DMS79 treated with DMSO at 0.1 percent for 48 hours (cell line): ENCODE results near the gene SPATA31D1.

Source experiments
- DNase-seq: peaks from one replicate; lab custom pipeline; 2025; lab: John Stamatoyannopoulos, UW

SPATA31D1 gene

DNA sequence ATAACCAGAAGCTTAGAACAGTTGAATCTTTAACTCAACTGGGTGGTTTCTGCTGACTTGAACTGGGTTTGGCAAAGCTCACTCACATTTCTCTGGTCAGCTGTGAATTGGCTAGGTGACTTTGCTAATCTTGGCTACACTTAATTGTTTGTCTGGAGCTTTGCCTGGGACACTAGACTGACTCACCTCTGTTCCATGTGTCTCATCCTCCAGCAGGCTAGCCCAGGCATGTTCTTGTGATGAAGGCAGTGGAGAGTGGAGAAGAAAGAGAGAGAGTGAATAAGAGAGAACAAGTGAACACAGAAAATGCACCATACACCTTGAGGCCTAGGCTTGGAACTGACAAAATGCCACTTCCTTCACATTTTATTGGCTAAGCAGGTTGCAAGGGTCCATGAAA is 32.6 kb downstream of the SPATA31D1 start:
- DNase-seq: peak; percentile 2

DNA sequence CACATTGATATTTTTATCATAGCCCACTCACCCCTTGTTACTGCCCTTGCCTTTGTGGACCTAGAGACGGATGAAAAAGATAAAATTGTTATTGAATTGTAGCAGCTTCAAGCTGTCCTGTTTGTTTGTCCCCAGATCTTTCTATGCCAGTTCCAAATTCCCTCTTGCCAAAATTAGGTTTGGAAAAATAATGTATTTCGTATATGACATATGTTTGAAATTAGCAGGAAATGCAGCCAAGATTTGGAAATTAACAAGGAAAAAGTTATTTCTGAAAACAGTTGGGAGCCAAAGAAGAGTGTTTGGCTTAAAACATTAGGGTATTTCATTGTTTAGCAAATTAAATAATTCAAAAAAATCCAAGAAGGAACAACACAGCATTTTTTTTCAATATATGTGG is 33.5 kb downstream of the SPATA31D1 start:
- no peak for DNase-seq

DNA sequence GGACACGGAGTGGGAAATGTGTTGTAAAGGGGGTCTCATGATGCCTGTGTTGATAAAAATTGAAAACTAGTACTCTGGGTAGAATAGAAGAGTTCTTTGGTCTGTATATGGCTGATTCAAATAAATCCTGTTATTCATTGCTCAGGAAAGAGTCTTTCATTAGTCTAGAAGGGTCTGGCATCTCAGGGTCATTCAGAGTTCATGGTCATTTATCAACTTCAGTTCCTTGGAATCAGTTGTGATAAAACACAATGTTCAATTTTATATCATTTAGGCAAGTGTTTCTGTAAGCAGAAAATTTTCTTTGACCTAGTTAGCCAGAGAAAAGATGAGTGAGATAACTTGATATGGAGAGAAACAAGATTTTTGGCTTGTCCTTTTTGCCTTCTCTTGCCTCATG is 36.3 kb downstream of the SPATA31D1 start:
- DNase-seq: no peak

GRCh38 chr9:82031538-82032280 is 43.1 kb downstream of the SPATA31D1 start:
- DNase-seq: peak; percentile 2

DNA sequence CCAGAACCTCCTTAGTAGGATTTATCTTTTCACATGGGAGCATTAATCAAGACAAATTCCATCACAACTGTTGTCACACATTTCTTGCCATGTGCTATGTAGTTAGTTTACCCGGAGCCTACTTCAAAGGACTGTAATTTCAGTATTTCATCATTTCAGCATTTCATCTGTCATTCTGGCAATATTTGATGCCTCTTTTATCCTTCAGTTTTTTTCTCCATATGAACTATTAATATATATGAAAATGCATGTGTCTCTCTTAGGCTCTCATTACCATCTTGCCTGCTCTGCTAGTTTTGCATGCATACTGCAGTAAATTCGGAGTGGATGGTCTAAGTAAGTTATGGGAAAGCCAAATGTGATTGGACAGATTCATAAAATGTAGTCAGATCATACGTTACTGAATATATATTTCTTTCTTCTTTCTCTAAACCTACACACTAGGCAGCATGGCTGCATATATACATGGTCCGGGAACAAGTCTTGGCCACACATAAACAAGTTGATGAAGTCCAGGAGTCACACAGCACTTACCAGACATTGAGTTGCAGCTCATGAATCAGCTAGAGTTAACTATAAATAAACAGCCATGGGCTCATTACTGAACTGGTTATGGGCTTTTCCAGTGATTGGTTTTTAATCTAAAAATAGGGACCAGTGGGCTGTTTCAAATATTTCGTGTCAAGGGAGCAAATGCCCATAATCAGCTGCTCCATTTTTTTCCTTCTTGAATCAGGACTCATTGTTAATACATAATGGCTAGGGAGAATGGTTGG is 46.6 kb downstream of the SPATA31D1 start:
- DNase-seq: no peak

DNA sequence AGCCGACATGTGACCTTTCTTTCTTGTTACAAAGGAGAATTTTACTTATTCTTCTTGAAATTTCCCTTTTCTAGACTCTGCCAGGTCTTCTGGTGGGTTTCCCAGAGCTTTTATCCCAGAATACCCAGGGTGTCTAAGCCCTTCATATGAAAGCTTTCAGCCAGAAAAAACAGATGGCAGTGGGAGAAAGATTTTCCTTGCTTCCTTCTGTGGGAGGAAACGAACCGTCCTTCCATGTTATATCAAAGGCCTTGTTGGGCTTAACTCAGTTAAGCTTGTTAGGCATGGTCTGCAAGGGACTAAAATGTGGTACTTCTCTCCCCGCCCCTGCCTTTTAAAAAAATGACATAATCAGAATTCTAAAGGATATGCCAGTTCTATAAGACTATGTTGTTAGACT is 47.5 kb downstream of the SPATA31D1 start:
- DNase-seq: no peak

- no peak for DNase-seq
Measured at GRCh38 chr9:82037126-82037525, 48.6 kb downstream of the SPATA31D1 start.

GRCh38 chr9:82038897-82039296 is 50.3 kb downstream of the SPATA31D1 start:
- DNase-seq: no peak
